Hepatocyte (in vitro differentiated cells): ENCODE measurements around the gene LLGL2. TPM values are rescaled to one million over a fixed set of nuclear protein-coding genes. Genes with fewer than 3 reads are reported as not detected.

Experiments used
- DNase-seq: peaks from one replicate; pipeline ENCODE4 v3.0.0-alpha.2; 2016; ENCODE audit warnings: low spot score
- H2AFZ ChIP-seq: fragments of 200-600 bp; sonication (generic); 2 replicates; pipeline ENCODE4 v1.6.0; 2016; ENCODE audit warnings: antibody characterized with exemption, mild to moderate bottlenecking
- H3K27ac ChIP-seq: fragments of 200-600 bp; sonication (generic); 2 replicates; pipeline ENCODE4 v1.5.1; 2016; ENCODE audit warnings: mild to moderate bottlenecking
- H3K27me3 ChIP-seq: fragments of 200-600 bp; sonication (generic); 2 replicates; pipeline ENCODE4 v1.6.1; 2016
- H3K36me3 ChIP-seq: fragments of 200-600 bp; sonication (generic); replicated peaks from 2 replicates; pipeline ENCODE4 v1.5.1; 2016; ENCODE audit warnings: low read depth; ENCODE audit not compliant: insufficient read depth
- H3K4me1 ChIP-seq: fragments of 200-600 bp; sonication (generic); 2 replicates; pipeline ENCODE4 v1.5.1; 2016; ENCODE audit warnings: mild to moderate bottlenecking, moderate library complexity; ENCODE audit not compliant: insufficient read depth
- H3K4me2 ChIP-seq: fragments of 200-600 bp; sonication (generic); 2 replicates; pipeline ENCODE4 v1.6.0; 2016
- H3K4me3 ChIP-seq: fragments of 200-600 bp; sonication (generic); 2 replicates; pipeline ENCODE4 v1.5.1; 2016; ENCODE audit warnings: mild to moderate bottlenecking
- H3K79me2 ChIP-seq: fragments of 200-600 bp; sonication (generic); 2 replicates; pipeline ENCODE4 v1.6.0; 2017; ENCODE audit warnings: mild to moderate bottlenecking
- H3K9me2 ChIP-seq: fragments of 200-600 bp; sonication (generic); replicated peaks from 2 replicates; pipeline ENCODE4 v1.6.0; 2017; ENCODE audit warnings: mild to moderate bottlenecking; ENCODE audit not compliant: insufficient read depth
- H3K9me3 ChIP-seq: fragments of 200-600 bp; sonication (generic); 2 replicates; pipeline ENCODE4 v1.5.1; 2016; ENCODE audit warnings: low read depth, mild to moderate bottlenecking
- H4K20me1 ChIP-seq: fragments of 200-600 bp; sonication (generic); 2 replicates; pipeline ENCODE4 v1.6.0; 2016; ENCODE audit warnings: mild to moderate bottlenecking; ENCODE audit not compliant: insufficient read depth, poor library complexity, severe bottlenecking
- EZH2 ChIP-seq: fragments of 200-600 bp; sonication (generic); IDR thresholded peaks from 2 replicates; pipeline ENCODE4 v1.6.1; 2016; ENCODE audit warnings: antibody characterized with exemption, mild to moderate bottlenecking, borderline replicate concordance
- EZH2phosphoT487 ChIP-seq: fragments of 200-600 bp; sonication (generic); IDR thresholded peaks from one replicate; pipeline ENCODE4 v1.6.1; 2018; ENCODE audit warnings: antibody characterized with exemption, mild to moderate bottlenecking, low read depth, moderate library complexity; ENCODE audit not compliant: unreplicated experiment, severe bottlenecking
- WGBS: methylation state at CpG from one replicate; pipeline ENCODE4 v1.1.6; 2016; ENCODE audit warnings: low lambda C conversion rate; ENCODE audit errors: missing lambda C conversion rate; 5-methylcytosine and 5-hydroxymethylcytosine counted together
- polyA plus RNA-seq: library from polyadenylated mRNA; unstranded; fragments of >200 nt; fragmentation: Nextera tagmentation; extraction: Ambion mirVana; gene quantifications from 2 replicates; pipeline ENCODE4 v1.2.1, GENCODE V29; 2016
- total RNA-seq: library from RNA; depleted of rRNA; stranded (reverse); fragments of >200 nt; gene quantifications from 2 replicates; pipeline ENCODE4 v1.2.3, GENCODE V29; 2014
- TF ChIP-seq, protein P1 (sequence below): fragments of 200-600 bp; sonication (generic); IDR thresholded peaks from 2 replicates; pipeline ENCODE4 v1.5.1; 2016; ENCODE audit warnings: antibody characterized with exemption, mild to moderate bottlenecking; ENCODE audit not compliant: poor library complexity

The LLGL2 gene
- total and polyA plus RNA-seq, 2 experiments from 2014 or later, result 81.8 to 154 TPM

DNA sequence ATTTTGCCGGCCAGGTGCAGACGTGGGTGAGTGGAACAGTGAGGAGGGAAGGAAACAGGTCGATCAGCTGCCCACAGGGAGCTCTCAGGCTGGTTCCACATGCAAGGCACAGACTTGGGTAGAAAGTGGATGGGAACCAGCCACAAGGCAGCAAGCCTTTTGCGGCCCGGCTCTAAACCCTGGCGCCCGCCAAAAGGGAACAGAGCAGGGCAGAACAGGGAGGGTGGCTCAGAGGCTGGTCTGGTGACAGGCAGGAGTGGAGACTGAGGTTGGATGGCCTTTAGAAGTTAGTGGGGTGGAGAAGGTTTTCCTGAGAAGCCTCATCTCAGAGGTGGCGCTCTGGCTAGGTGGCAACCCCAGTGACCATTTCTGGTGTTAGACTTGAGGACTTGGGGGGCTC is 10.4 kb downstream of the LLGL2 start:
- Histone ChIP-seq H3K27ac (peak overlapping the region; percentile 81), H3K79me2 (peaks cover 77% of the 10 kb centered on the region), H3K4me1 (peaks cover 45% of the 10 kb centered on the region), H3K9me2 (no peaks in the 10 kb centered on the region), H3K9me3 (no peaks in the 10 kb centered on the region), H3K4me3 (no peak overlapping the region), H3K27me3 (no peaks in the 10 kb centered on the region), H2AFZ (no peak overlapping the region), H3K36me3 (no peaks in the 10 kb centered on the region), H4K20me1 (peaks cover 3% of the 10 kb centered on the region), H3K4me2 (peak overlapping the region; percentile 19)
- no peak for TF ChIP-seq EZH2phosphoT487
- DNase-seq, result no peak
- WGBS, result 91% methylated on average over 7 of the region's 8 CpGs

DNA sequence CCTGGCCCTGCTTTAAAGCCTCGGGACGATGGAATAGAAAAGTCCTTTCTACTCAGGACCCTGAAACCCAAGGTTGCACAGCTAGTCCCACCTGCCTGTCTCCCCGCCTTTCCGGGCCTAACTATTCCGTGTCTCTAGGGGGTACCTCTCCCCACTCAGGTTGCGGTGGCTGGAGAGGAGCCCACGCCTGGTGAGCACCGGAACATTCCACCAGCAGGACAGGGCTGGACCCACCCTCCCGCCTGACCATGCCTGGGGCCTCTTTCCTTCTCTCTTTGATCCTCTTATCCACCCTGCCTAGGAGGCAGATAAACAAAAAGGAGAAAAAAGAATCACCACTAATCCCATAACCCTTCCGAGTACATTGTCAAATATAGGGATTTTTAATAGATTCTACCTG is 10.9 kb downstream of the LLGL2 start:
- Histone ChIP-seq H3K9me2 (no peaks in the 10 kb centered on the region), H3K27me3 (no peaks in the 10 kb centered on the region), H2AFZ (no peak overlapping the region), H3K4me2 (peak overlapping the region; percentile 19), H3K4me3 (no peak overlapping the region), H3K9me3 (no peaks in the 10 kb centered on the region), H3K79me2 (peaks cover 78% of the 10 kb centered on the region), H3K27ac (peak overlapping the region; percentile 81), H3K36me3 (no peaks in the 10 kb centered on the region), H4K20me1 (no peaks in the 10 kb centered on the region), H3K4me1 (peaks cover 45% of the 10 kb centered on the region)
- WGBS, result 43% methylated on average over 10 of the region's 10 CpGs
- TF ChIP-seq EZH2phosphoT487, result no peak
- TF ChIP-seq EZH2, result no peak
- TF ChIP-seq, protein P1, sequence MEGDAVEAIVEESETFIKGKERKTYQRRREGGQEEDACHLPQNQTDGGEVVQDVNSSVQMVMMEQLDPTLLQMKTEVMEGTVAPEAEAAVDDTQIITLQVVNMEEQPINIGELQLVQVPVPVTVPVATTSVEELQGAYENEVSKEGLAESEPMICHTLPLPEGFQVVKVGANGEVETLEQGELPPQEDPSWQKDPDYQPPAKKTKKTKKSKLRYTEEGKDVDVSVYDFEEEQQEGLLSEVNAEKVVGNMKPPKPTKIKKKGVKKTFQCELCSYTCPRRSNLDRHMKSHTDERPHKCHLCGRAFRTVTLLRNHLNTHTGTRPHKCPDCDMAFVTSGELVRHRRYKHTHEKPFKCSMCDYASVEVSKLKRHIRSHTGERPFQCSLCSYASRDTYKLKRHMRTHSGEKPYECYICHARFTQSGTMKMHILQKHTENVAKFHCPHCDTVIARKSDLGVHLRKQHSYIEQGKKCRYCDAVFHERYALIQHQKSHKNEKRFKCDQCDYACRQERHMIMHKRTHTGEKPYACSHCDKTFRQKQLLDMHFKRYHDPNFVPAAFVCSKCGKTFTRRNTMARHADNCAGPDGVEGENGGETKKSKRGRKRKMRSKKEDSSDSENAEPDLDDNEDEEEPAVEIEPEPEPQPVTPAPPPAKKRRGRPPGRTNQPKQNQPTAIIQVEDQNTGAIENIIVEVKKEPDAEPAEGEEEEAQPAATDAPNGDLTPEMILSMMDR, result no peak
- no peak for DNase-seq

DNA sequence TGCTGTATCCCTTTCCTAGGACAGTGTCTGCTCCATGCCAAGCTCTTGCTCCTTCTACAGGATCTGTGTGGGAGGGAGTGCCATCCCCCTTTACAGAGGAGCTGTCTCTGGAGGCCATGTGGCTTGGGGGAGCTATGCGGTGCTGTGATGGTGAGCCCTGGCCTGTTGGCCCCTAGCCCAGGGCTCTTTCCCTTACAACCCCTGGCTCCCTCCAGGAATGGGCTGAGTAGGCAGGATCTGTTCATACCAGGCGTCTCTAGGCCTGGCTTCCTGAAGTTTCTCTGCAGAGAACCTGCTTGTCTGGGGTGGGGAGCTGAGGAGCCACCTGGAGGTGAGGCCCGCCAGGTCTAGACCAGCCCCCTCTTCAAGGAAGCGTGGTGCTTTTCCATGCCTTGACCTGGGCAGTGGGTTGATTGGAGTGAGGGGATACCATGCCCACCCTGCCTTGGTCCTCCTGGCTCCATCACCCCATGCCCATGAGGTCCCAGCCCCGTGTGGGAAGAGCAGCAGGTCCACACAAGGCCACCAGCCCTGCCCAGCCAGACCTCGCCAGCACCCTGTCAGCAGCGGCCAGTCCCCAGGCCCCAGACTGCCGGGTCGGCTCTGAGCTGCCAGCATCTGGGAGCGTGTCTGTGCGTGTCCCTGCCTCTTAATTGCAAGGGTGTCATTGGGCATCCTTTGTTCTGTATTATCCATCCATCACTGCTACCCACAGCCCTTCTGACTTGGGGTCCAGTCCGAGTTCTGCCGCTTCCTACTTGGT is 14.7 kb downstream of the LLGL2 start:
- no peak overlapping the region for H3K4me2 ChIP-seq
- H3K9me3 ChIP-seq, result no peaks in the 10 kb centered on the region
- H3K27ac ChIP-seq, result peak overlapping the region; percentile 34
- H2AFZ ChIP-seq, result no peak overlapping the region
- H4K20me1 ChIP-seq, result no peaks in the 10 kb centered on the region
- no peaks in the 10 kb centered on the region for H3K27me3 ChIP-seq
- peaks cover 79% of the 10 kb centered on the region for H3K79me2 ChIP-seq
- no peak for TF ChIP-seq EZH2phosphoT487
- TF ChIP-seq, protein P1, result no peak
- no peak for TF ChIP-seq EZH2
- no peaks in the 10 kb centered on the region for H3K36me3 ChIP-seq
- H3K9me2 ChIP-seq, result no peaks in the 10 kb centered on the region
- 80% methylated on average over 13 of the region's 13 CpGs for WGBS
- DNase-seq, result no peak
- H3K4me1 ChIP-seq, result peaks cover 62% of the 10 kb centered on the region
- no peak overlapping the region for H3K4me3 ChIP-seq

DNA sequence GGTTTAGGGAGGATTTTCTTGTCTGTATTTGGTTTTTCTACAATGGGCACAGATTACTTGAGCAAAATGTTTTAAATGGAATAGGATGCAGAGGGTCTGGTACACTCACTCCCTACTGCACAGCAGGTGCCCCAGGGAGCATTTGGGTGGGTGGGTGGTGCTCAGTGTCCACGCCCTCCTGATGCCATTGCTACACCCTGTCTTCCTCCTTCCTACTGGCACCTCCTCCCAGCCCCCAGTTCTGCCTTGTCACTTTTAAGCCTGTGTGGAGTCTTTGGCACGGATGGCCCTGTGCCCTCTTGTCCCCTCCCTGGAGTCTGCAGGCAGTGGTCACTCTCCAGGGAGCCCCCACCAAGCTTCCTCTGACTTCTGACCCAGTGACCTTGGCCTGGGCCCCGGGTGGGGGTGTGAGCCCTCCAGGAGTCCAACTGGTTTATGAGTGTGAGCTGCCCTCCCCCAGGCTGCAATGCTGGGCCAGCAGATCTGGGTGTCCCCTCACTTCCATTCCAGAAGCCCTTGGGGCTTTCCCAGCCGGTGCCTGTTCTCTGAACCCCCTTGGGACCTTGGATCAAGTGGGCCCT is 15.5 kb downstream of the LLGL2 start:
- no peaks in the 10 kb centered on the region for H3K9me2 ChIP-seq
- H2AFZ ChIP-seq, result no peak overlapping the region
- no peaks in the 10 kb centered on the region for H3K27me3 ChIP-seq
- H3K27ac ChIP-seq, result peak overlapping the region; percentile 34
- 63% methylated on average over 4 of the region's 4 CpGs for WGBS
- H3K4me3 ChIP-seq, result no peak overlapping the region
- H4K20me1 ChIP-seq, result no peaks in the 10 kb centered on the region
- TF ChIP-seq, protein P1, result no peak
- TF ChIP-seq EZH2phosphoT487, result no peak
- TF ChIP-seq EZH2, result no peak
- H3K36me3 ChIP-seq, result no peaks in the 10 kb centered on the region
- no peaks in the 10 kb centered on the region for H3K9me3 ChIP-seq
- H3K79me2 ChIP-seq, result peaks cover 76% of the 10 kb centered on the region
- DNase-seq, result no peak
- peaks cover 60% of the 10 kb centered on the region for H3K4me1 ChIP-seq
- H3K4me2 ChIP-seq, result no peak overlapping the region
